ENCODE data around the gene SIRT6.

SIRT6 gene

GRCh38 chr19:4181053-4181508 lies 1.3 kb downstream of the SIRT6 start:
- DNase-seq (ENCODE audit: low read depth), result no peak
- H3K4me3 ChIP-seq (ENCODE audit: low read length), result peak overlapping the region; percentile 26; the same call in 1 of the 2 replicates
- TF ChIP-seq, protein P1, sequence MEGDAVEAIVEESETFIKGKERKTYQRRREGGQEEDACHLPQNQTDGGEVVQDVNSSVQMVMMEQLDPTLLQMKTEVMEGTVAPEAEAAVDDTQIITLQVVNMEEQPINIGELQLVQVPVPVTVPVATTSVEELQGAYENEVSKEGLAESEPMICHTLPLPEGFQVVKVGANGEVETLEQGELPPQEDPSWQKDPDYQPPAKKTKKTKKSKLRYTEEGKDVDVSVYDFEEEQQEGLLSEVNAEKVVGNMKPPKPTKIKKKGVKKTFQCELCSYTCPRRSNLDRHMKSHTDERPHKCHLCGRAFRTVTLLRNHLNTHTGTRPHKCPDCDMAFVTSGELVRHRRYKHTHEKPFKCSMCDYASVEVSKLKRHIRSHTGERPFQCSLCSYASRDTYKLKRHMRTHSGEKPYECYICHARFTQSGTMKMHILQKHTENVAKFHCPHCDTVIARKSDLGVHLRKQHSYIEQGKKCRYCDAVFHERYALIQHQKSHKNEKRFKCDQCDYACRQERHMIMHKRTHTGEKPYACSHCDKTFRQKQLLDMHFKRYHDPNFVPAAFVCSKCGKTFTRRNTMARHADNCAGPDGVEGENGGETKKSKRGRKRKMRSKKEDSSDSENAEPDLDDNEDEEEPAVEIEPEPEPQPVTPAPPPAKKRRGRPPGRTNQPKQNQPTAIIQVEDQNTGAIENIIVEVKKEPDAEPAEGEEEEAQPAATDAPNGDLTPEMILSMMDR (conservative IDR thresholded peaks at IDR 0.05; ENCODE audit: low read length), result no peak

DNA sequence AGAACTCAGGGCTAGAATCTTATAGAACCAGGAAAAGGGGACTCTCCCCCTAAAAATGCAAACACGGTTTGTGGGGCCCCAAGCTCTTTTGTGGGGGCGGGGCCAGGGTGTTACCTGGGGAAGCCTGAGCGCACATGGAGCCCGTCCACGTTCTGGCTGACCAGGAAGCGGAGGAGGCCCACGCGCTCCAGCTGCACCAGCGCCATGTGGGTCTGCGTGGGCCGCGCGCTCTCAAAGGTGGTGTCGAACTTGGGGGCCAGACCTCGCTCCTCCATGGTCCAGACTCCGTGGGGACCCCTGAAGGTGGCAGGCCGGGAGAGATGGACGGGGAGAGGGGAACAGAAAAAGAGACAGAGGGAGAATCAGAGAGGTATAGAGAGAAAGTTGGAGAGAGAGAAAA lies 3.4 kb downstream of the SIRT6 start:
- no peak overlapping the region for H3K4me3 ChIP-seq (ENCODE audit: low read length)
- TF ChIP-seq, protein P1 (conservative IDR thresholded peaks at IDR 0.05; ENCODE audit: low read length), result no peak
- no peak for DNase-seq (ENCODE audit: low read depth)

DNA sequence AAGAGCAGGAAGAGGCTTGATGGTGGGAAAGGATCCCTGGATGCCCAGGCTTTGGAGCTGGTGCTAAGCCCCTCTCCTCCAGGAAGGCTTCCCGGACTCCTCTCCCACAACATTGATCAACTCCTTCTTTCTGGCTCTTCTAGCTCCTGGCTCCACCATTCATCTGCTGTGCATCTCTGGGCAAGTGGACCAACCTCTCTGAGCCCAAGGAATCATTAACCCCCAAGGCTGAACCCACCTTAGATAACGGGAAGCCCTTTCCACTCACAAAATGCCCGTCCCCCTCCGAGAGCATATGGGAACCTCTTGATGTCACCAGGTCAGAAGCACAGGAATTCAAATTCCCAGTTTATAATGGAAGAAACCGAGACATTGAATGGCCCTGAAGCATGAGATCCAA lies 5.2 kb downstream of the SIRT6 start:
- H3K4me3 ChIP-seq (ENCODE audit: low read length), result no peak overlapping the region
- TF ChIP-seq, protein P1 (conservative IDR thresholded peaks at IDR 0.05; ENCODE audit: low read length), result no peak
- no peak for DNase-seq (ENCODE audit: low read depth)

GRCh38 chr19:4175669-4175931 lies 6.8 kb downstream of the SIRT6 start:
- no peak overlapping the region for H3K4me3 ChIP-seq (ENCODE audit: low read length)
- TF ChIP-seq, protein P1 (conservative IDR thresholded peaks at IDR 0.05; ENCODE audit: low read length), result no peak
- DNase-seq (ENCODE audit: low read depth), result no peak

- DNase-seq (ENCODE audit: low read depth), result no peak
- H3K4me3 ChIP-seq (ENCODE audit: low read length), result no peak overlapping the region
- TF ChIP-seq, protein P1 (conservative IDR thresholded peaks at IDR 0.05; ENCODE audit: low read length), result no peak
Measured at GRCh38 chr19:4174895-4175668, 7.3 kb downstream of the SIRT6 start.

DNA sequence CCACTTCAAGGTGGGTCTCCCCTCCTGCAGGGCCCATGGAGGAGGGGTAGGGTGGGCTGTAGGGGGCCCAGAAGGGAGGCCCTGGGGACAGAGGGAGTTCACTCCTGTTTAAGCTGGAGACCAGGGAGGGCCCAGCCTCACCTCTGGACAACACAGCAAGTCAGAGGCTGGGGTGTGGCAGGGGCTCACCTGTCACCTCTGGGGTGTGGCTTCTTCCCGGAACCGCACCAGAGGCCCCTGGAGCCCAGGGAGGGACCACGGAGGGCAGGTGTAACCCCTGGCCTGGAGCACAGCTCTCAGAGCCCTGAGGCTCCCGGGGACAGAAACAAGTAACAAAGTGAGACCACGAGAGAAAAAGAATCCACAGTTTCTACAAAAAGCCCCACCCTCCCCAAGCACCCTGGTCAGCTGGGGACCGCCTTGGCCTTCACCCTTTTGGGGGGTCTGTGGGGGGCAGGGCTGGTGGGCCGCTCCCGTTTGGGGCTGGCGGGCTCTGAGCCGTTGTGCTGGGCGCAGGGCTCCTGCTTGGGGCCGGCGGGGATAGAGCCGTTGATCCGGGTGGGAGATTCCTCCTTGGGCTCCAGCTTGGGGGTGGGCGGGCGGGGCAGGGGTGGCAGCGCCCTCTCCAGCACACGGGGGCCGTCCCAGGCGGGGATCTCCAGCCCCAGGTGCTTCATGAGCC lies 8.0 kb downstream of the SIRT6 start:
- TF ChIP-seq, protein P1 (conservative IDR thresholded peaks at IDR 0.05; ENCODE audit: low read length), result no peak
- no peak overlapping the region for H3K4me3 ChIP-seq (ENCODE audit: low read length)
- no peak for DNase-seq (ENCODE audit: low read depth)

Measured in AG10803 (cell line).